ENCODE results near the gene KPNA4. TPM values are rescaled to one million over a fixed set of nuclear protein-coding genes. Genes with fewer than 3 reads are reported as not detected.

The KPNA4 gene
- total and polyA plus RNA-seq, 2 of the 4 experiments (the other 2 are of a cell fraction): 12.9 to 46.1 TPM

GRCh38 chr3:160568989-160569388 lies 3.6 kb upstream of the KPNA4 start:
- in situ Hi-C loops (cut with MboI; ENCODE audit: low sequenced_read_pairs) (loop anchor here (10.0 kb wide), 1 partner anchor 656 kb away; the partner anchor contains the start of gene NMD3), dilution Hi-C loops (cut with HindIII; ENCODE audit: low sequenced_read_pairs, unreplicated experiment) (no loop called here), intact Hi-C loops (cut with micrococcal nuclease) (loop anchor here (5.0 to 10.0 kb wide), 2 partner anchors 188 to 656 kb away; partner anchors contain the start of genes NMD3 and PPM1L)
- Histone ChIP-seq H3K4me3 (ENCODE audit: insufficient read depth, low read depth, low read length) (no peak overlapping the region), H3K23ac (ENCODE audit: low read depth, low read length) (no peak overlapping the region), H2BK15ac (ENCODE audit: low read depth, low read length) (no peak overlapping the region), H2BK120ac (ENCODE audit: low read depth, low read length) (no peak overlapping the region), H3K9me1 (ENCODE audit: insufficient read depth, low read length) (no peaks in the 10 kb centered on the region; the same call in 1 of the 2 replicates), H4K5ac (ENCODE audit: low read depth, low read length) (no peak overlapping the region), H3K36me3 (ENCODE audit: control insufficient read depth, insufficient read depth, low read length) (no peaks in the 10 kb centered on the region; the same call in 1 of the 2 replicates), H3K4me2 (ENCODE audit: low read depth, low read length) (no peak overlapping the region), H3K18ac (ENCODE audit: low read depth, low read length) (no peak overlapping the region), H3K9ac (ENCODE audit: low read depth, low read length) (no peak overlapping the region), H3K4ac (ENCODE audit: low read depth, low read length) (no peak overlapping the region), H3K9me3 (ENCODE audit: control insufficient read depth, insufficient read depth, low read length) (no peaks in the 10 kb centered on the region), H2BK20ac (ENCODE audit: low read depth, low read length) (no peak overlapping the region), H3K79me1 (ENCODE audit: low read depth in 1 of 2, low read length in 2 of 2) (peaks cover 16 to 23% of the 10 kb centered on the region in 2 experiments), H3K27me3 (ENCODE audit: control insufficient read depth, insufficient read depth, low read length) (no peaks in the 10 kb centered on the region), H2AK9ac (replicated peaks; ENCODE audit: low read depth, low read length, poor library complexity) (no peak overlapping the region), H4K20me1 (ENCODE audit: insufficient read depth, low read length) (peaks cover 10% of the 10 kb centered on the region), H2AFZ (replicated peaks; ENCODE audit: low read length, poor library complexity) (no peak overlapping the region), H3K14ac (replicated peaks; ENCODE audit: low read depth, low read length) (no peak overlapping the region), H3K4me1 (ENCODE audit: control insufficient read depth, insufficient read depth, low read length) (no peaks in the 10 kb centered on the region), H3K56ac (ENCODE audit: extremely low read depth, insufficient read depth, low read length) (no peak overlapping the region), H2AK5ac (ENCODE audit: low read depth, low read length) (no peak overlapping the region), H4K8ac (ENCODE audit: low read depth in 2 of 2, low read length in 2 of 2) (no peak overlapping the region), H2BK5ac (ENCODE audit: low read depth, low read length, poor library complexity, severe bottlenecking) (no peak overlapping the region), H4K91ac (ENCODE audit: insufficient read depth, low read depth, low read length) (no peak overlapping the region), H3K27ac (ENCODE audit: insufficient read depth, low read length) (no peak overlapping the region)
- ATAC-seq (ENCODE audit: low read depth) (no peak), DNase-seq (no peak)
- ChIA-PET CTCF (no interaction called here), POLR2A (ENCODE audit: unreplicated experiment) (no interaction called here)
- WGBS, 2 experiments (ENCODE audit: extremely low coverage in 2 of 2, insufficient read length in 1 of 2): 100% methylated on average over 3 of the region's 10 CpGs; no CpG with 5 or more reads in 1 of the 2 experiments
- TF ChIP-seq POLR2A (IDR thresholded peaks at IDR 0.05; ENCODE audit: low read depth, low read length) (no peak), CTCF (conservative IDR thresholded peaks at IDR 0.05; ENCODE audit: low read depth, low read length) (no peak), SMC3 (IDR thresholded peaks at IDR 0.05; ENCODE audit: low read depth, low read length) (no peak), RAD21 (IDR thresholded peaks at IDR 0.05; ENCODE audit: low read length) (no peak), RCOR1 (IDR thresholded peaks at IDR 0.05; ENCODE audit: insufficient replicate concordance, low read length) (no peak), NFE2L2 (IDR thresholded peaks at IDR 0.05; ENCODE audit: low read depth, low read length) (no peak), MAZ (IDR thresholded peaks at IDR 0.05; ENCODE audit: borderline replicate concordance, low read depth, low read length) (no peak), CHD1 (IDR thresholded peaks at IDR 0.05; ENCODE audit: low read depth, low read length) (no peak), FOS (IDR thresholded peaks at IDR 0.05; ENCODE audit: low read depth, low read length) (no peak), RFX5 (IDR thresholded peaks at IDR 0.05; ENCODE audit: low read depth, low read length) (no peak), CEBPB (IDR thresholded peaks at IDR 0.05; ENCODE audit: low read depth, low read length) (no peak)
- BruUV-seq (replicated peaks): no TSS peak

All from IMR-90 (cell line).